KMS-11 (cell line): ENCODE data around the gene DPF3.

Experiments
- H2AFZ ChIP-seq: fragments of 200-600 bp; sonication (generic); 2 replicates; pipeline ENCODE4 v1.6.1; 2016; ENCODE audit warnings: antibody characterized with exemption, mixed run types, low read depth
- H3K27ac ChIP-seq: fragments of 200-600 bp; sonication (generic); 2 replicates; pipeline ENCODE4 v1.6.1; 2016; ENCODE audit warnings: mild to moderate bottlenecking, mixed run types
- H3K27me3 ChIP-seq: fragments of 200-600 bp; sonication (generic); 2 replicates; pipeline ENCODE4 v1.6.1; 2017; ENCODE audit warnings: mild to moderate bottlenecking, low read depth, mixed run types, moderate library complexity; ENCODE audit not compliant: insufficient read depth
- H3K36me3 ChIP-seq: fragments of 200-600 bp; sonication (generic); 2 replicates; pipeline ENCODE4 v1.6.1; 2017; ENCODE audit warnings: mild to moderate bottlenecking, mixed run types; ENCODE audit not compliant: insufficient read depth
- H3K4me1 ChIP-seq: fragments of 200-600 bp; sonication (generic); 2 replicates; pipeline ENCODE4 v1.6.1; 2016; ENCODE audit warnings: mild to moderate bottlenecking, low read depth, mixed run types; ENCODE audit not compliant: poor library complexity, severe bottlenecking
- H3K4me2 ChIP-seq: fragments of 200-600 bp; sonication (generic); 2 replicates; pipeline ENCODE4 v1.7.0; 2016; ENCODE audit warnings: mild to moderate bottlenecking, mixed run types
- H3K4me3 ChIP-seq: fragments of 200-600 bp; sonication (generic); IDR thresholded peaks from 2 replicates; pipeline ENCODE4 v1.6.1; 2017; ENCODE audit warnings: low read depth, low read length, mixed read lengths; ENCODE audit not compliant: insufficient read depth
- H3K79me2 ChIP-seq: fragments of 200-600 bp; sonication (generic); 2 replicates; pipeline ENCODE4 v1.6.1; 2016; ENCODE audit warnings: low read depth, mixed run types; ENCODE audit not compliant: insufficient read depth
- H3K9ac ChIP-seq: fragments of 200-600 bp; sonication (generic); 2 replicates; pipeline ENCODE4 v1.6.1; 2016; ENCODE audit warnings: mild to moderate bottlenecking, mixed run types
- H4K20me1 ChIP-seq: fragments of 200-600 bp; sonication (generic); 2 replicates; pipeline ENCODE4 v1.6.1; 2016; ENCODE audit warnings: mild to moderate bottlenecking, mixed run types; ENCODE audit not compliant: insufficient read depth
- TF ChIP-seq, protein P1 (sequence below): fragments of 200-600 bp; sonication (generic); conservative IDR thresholded peaks from 2 replicates; pipeline ENCODE4 v1.6.1; 2017; ENCODE audit warnings: low read depth, mild to moderate bottlenecking, antibody characterized with exemption, low read length, moderate library complexity, mixed read lengths

Gene DPF3

GRCh38 chr14:72920008-72920407 lies 26.1 kb upstream of the DPF3 start:
- Histone ChIP-seq H4K20me1 (no peaks in the 10 kb centered on the region), H3K9ac (no peak overlapping the region), H3K36me3 (no peaks in the 10 kb centered on the region), H3K27me3 (no peaks in the 10 kb centered on the region), H3K4me2 (no peak overlapping the region), H3K27ac (no peak overlapping the region), H3K4me1 (no peaks in the 10 kb centered on the region), H3K79me2 (no peaks in the 10 kb centered on the region), H2AFZ (no peak overlapping the region), H3K4me3 (no peak overlapping the region)
- TF ChIP-seq, protein P1, sequence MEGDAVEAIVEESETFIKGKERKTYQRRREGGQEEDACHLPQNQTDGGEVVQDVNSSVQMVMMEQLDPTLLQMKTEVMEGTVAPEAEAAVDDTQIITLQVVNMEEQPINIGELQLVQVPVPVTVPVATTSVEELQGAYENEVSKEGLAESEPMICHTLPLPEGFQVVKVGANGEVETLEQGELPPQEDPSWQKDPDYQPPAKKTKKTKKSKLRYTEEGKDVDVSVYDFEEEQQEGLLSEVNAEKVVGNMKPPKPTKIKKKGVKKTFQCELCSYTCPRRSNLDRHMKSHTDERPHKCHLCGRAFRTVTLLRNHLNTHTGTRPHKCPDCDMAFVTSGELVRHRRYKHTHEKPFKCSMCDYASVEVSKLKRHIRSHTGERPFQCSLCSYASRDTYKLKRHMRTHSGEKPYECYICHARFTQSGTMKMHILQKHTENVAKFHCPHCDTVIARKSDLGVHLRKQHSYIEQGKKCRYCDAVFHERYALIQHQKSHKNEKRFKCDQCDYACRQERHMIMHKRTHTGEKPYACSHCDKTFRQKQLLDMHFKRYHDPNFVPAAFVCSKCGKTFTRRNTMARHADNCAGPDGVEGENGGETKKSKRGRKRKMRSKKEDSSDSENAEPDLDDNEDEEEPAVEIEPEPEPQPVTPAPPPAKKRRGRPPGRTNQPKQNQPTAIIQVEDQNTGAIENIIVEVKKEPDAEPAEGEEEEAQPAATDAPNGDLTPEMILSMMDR, result no peak

- Histone ChIP-seq H3K27ac (no peak overlapping the region), H3K4me1 (no peaks in the 10 kb centered on the region), H3K79me2 (no peaks in the 10 kb centered on the region), H2AFZ (no peak overlapping the region), H3K36me3 (no peaks in the 10 kb centered on the region), H3K27me3 (no peaks in the 10 kb centered on the region), H3K9ac (no peak overlapping the region), H4K20me1 (no peaks in the 10 kb centered on the region), H3K4me2 (no peak overlapping the region), H3K4me3 (no peak overlapping the region)
- TF ChIP-seq, protein P1, result no peak
These were observed 23.3 kb upstream of the DPF3 start for GRCh38 chr14:72917094-72917802.

DNA sequence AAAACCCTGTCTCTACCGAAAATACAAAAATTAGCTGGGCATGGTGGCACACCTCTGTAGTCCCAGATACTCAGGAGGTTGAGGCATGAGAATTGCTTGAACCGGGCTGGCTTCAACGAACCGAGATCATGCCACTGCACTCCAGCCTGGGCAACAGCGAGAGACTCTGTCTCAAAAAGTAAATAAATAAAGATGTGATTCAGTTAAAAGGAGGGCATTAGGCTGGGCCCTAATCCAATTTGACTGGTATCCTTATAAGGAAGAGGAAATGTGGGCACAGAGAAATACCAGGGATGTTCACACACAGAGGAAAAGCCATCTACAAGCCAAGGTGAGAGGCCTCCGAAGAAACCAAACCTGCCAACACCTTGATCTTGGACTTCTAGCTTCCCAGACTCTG lies 22.3 kb upstream of the DPF3 start:
- no peaks in the 10 kb centered on the region for H3K27me3 ChIP-seq
- no peak overlapping the region for H3K9ac ChIP-seq
- H4K20me1 ChIP-seq, result no peaks in the 10 kb centered on the region
- no peak overlapping the region for H3K4me2 ChIP-seq
- H3K79me2 ChIP-seq, result no peaks in the 10 kb centered on the region
- TF ChIP-seq, protein P1, result no peak
- no peak overlapping the region for H3K4me3 ChIP-seq
- no peak overlapping the region for H3K27ac ChIP-seq
- no peak overlapping the region for H2AFZ ChIP-seq
- no peaks in the 10 kb centered on the region for H3K36me3 ChIP-seq
- H3K4me1 ChIP-seq, result no peaks in the 10 kb centered on the region

DNA sequence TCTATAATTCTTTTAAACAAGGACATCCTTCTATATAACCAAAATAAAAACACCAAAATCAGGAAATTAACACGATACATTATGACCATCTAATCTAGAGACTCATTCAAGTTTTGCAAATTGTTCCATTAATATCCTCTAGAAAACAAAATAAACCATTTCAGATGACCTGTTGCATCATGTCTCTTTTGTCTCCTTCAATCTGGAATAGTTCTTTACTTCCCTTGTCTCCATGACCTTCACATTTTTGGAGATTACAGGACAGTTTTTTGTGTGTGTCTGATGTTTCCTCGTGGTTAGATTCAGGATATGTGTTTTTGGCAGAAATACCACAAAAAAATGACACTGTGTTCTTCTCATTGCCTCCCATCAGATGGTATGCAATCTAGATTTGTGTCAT lies 19.9 kb upstream of the DPF3 start:
- Histone ChIP-seq H3K4me2 (no peak overlapping the region), H3K9ac (no peak overlapping the region), H3K79me2 (no peaks in the 10 kb centered on the region), H2AFZ (no peak overlapping the region), H3K4me1 (no peaks in the 10 kb centered on the region), H4K20me1 (no peaks in the 10 kb centered on the region), H3K36me3 (no peaks in the 10 kb centered on the region), H3K4me3 (no peak overlapping the region), H3K27ac (no peak overlapping the region), H3K27me3 (no peaks in the 10 kb centered on the region)
- TF ChIP-seq, protein P1, result no peak
